Heart left ventricle (tissue), 16 donors: ENCODE results near the gene ARMC8. TPM values are rescaled to one million over a fixed set of nuclear protein-coding genes. Genes with fewer than 3 reads are reported as not detected.

Experiments used
- ATAC-seq, 4 donors: fragments of 200-7000 bp; cut with Tn5 transposase; one replicate each; pipeline ENCODE4 v1.9.1; 2020 to 2022; ENCODE audit warnings: moderate library complexity in 4 of 4, mild to moderate bottlenecking in 3 of 4, moderate number of reproducible peaks in 1 of 4
- DNase-seq, 5 donors: peaks; one replicate each; pipeline ENCODE4 v3.0.0-alpha.2; 2020
- H3K27ac ChIP-seq, 12 donors: fragments of 200-600 bp; sonication (generic) in 4 of 12; one replicate each; pipeline versions ENCODE4 v1.5.0 to v1.8.0; 2016 to 2022; ENCODE audit warnings: mild to moderate bottlenecking in 2 of 12
- H3K27me3 ChIP-seq, 9 donors: fragments of 200-600 bp; sonication (generic) in 2 of 9; one replicate each; pipeline versions ENCODE4 v1.5.1 to v1.8.0; 2016 to 2022; ENCODE audit warnings: mild to moderate bottlenecking in 3 of 9
- H3K36me3 ChIP-seq, 9 donors: fragments of 200-600 bp; sonication (generic) in 2 of 9; one replicate each; pipeline versions ENCODE4 v1.5.0 to v1.8.0; 2018 to 2022; ENCODE audit warnings: mild to moderate bottlenecking in 2 of 9
- H3K4me1 ChIP-seq, 12 donors: fragments of 200-600 bp; sonication (generic) in 4 of 12; one replicate each; pipeline versions ENCODE4 v1.5.0 to v1.8.0; 2016 to 2022; ENCODE audit warnings: mild to moderate bottlenecking in 3 of 12
- H3K4me3 ChIP-seq, 12 donors: fragments of 200-600 bp; sonication (generic) in 4 of 12; one replicate each; pipeline versions ENCODE4 v1.5.0 to v1.8.0; 2017 to 2022; ENCODE audit warnings: mild to moderate bottlenecking in 9 of 12, moderate library complexity in 4 of 12
- H3K9me3 ChIP-seq, 12 donors: fragments of 200-600 bp; sonication (generic) in 4 of 12; one replicate each; pipeline versions ENCODE4 v1.5.0 to v1.8.0; 2016 to 2022; ENCODE audit warnings: mild to moderate bottlenecking in 1 of 12
- POLR2A ChIP-seq, 2 donors: fragments of 450-650 bp; IDR thresholded peaks; one replicate each; pipeline ENCODE4 v1.6.1; 2017; ENCODE audit warnings: antibody characterized with exemption in 2 of 2, mild to moderate bottlenecking in 2 of 2, moderate library complexity in 2 of 2
- WGBS, 4 donors: extraction: QIAGEN DNeasy Blood & Tissue Kit in 2 of 4; methylation state at CpG; one replicate each; pipeline versions ENCODE4 v1.1.5 to v1.1.7; 2013 to 2018; 5-methylcytosine and 5-hydroxymethylcytosine counted together
- intact Hi-C, 10 donors: fragments of 100-400 bp; cut with DNase I; formaldehyde crosslinking; loops; one replicate each; pipeline versions ENCODE4 v1.11.1 to v1.14.2; 2022
- polyA plus RNA-seq, 2 donors: library from polyadenylated mRNA; stranded (reverse); fragments of 200-250 nt; gene quantifications; one replicate each; pipeline ENCODE4 v1.2.3, GENCODE V29; 2013
- total RNA-seq, 9 donors: library from RNA; depleted of rRNA in 2 of 9; stranded (reverse); fragments of >200 nt in 2 of 9; fragmentation: NEBNext Ultra II Directional in 3 of 9; extraction: Animal tissue kit (Norgen Biotek cat#: 25700) in 3 of 9; gene quantifications; one replicate each; pipeline versions ENCODE4 v1.1.0 to v1.2.4, GENCODE V29; 2016 to 2023
- TF ChIP-seq, protein P1 (sequence below), 12 donors: fragments of 200-600 bp; sonication (generic) in 4 of 12; IDR thresholded peaks; one replicate each; pipeline versions ENCODE4 v1.5.0 to v1.8.0; 2018 to 2022; ENCODE audit warnings: antibody characterized with exemption in 12 of 12, mild to moderate bottlenecking in 5 of 12
- donor health status: ischemic (EF 13 %, LVEDD 7.1; RV severe dilation, severe dysfunction).
- donor health status: healthy with polysubstance abuse.
- donor health status: DM: no; HTN: yes; CAD: no.
- donor health status: DM: no; HTN: no; CAD: no.
- donor health status: ischemic (EF 25% LVEDD 6.9; RV normal size, moderate dysfunction).
- donor health status: ischemic (EF 25% LVEDD 5.7; RV mildly dilated, moderate dysfunction).
- donor health status: healthy.
- donor health status: DM: yes; HTN: yes; CAD: no.
- donor health status: ischemic (EF 35%, LVEDD 5.7; RV mildly dilated, moderate dysfunction).
- donor health status: nonischemic (EF 11% LVEDD 7.7; RV severe dilation, severe dysfunction).
- donor health status: DM: yes; HTN: yes; CAD: no.
- donor health status: PGD.
- donor health status: ischemic (EF 29% LVEDD 5.4; RV normal size, mild dysfunction).
- donor health status: nonischemic (EF 23%, LVEDD 6.1; RV moderate dilation, normal function).

ARMC8 gene
- total and polyA plus RNA-seq, 11 donors: 10.1 to 42.9 (median 33.3) TPM

DNA sequence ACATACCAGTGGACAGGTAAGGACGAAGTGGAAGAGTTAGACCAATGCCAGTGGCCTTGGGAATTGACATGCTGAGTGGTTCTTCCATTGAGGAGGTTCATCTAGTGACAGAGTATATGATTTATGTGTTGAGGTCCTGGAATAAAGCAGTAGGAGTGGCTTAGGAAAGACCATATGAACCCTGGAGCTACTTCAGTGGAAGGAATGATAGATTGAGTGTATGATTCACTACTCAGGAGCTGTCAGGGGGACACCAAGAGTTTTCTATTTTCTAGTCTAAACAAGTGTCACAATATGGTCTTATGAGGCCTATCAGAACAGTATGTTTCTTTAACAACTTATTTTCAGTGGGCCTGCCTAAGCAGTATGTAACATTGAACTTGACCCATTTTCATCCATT lies 78.6 kb downstream of the ARMC8 start:
- H3K36me3 ChIP-seq: peaks cover 0 to 86% (median 56%) of the 10 kb centered on the region in 9 donors
- ATAC-seq: no peak

DNA sequence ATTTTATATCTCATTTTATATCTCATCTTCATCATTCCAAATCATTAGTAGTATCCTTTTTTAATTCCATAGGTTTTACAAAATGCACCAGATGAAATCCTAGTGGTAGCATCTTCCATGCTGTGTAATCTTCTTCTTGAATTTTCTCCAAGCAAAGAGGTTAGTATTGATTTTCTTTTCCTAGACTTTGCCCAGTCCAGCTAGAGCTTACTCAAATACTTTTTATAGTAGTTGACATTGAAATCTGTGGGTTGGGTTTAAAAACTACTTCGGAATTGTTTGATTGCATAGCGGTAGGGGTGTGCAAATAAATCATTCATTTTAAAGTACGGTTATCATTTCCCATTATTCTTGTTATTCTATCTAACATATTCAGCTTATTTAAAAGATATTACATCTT lies 80.0 kb downstream of the ARMC8 start:
- Histone ChIP-seq H3K9me3 (no peaks in the 10 kb centered on the region), H3K27ac (no peak overlapping the region), H3K36me3 (peaks cover 0 to 96% (median 69%) of the 10 kb centered on the region in 9 donors), H3K4me3 (no peak overlapping the region), H3K4me1 (no peaks in the 10 kb centered on the region), H3K27me3 (no peaks in the 10 kb centered on the region)
- intact Hi-C loops: loop anchor here in 1 of 10 donors (5.0 kb wide), 1 partner anchor 35 kb away; no protein-coding TSS in a partner anchor
- TF ChIP-seq, protein P1, sequence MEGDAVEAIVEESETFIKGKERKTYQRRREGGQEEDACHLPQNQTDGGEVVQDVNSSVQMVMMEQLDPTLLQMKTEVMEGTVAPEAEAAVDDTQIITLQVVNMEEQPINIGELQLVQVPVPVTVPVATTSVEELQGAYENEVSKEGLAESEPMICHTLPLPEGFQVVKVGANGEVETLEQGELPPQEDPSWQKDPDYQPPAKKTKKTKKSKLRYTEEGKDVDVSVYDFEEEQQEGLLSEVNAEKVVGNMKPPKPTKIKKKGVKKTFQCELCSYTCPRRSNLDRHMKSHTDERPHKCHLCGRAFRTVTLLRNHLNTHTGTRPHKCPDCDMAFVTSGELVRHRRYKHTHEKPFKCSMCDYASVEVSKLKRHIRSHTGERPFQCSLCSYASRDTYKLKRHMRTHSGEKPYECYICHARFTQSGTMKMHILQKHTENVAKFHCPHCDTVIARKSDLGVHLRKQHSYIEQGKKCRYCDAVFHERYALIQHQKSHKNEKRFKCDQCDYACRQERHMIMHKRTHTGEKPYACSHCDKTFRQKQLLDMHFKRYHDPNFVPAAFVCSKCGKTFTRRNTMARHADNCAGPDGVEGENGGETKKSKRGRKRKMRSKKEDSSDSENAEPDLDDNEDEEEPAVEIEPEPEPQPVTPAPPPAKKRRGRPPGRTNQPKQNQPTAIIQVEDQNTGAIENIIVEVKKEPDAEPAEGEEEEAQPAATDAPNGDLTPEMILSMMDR (IDR thresholded peaks at IDR 0.05): no peak
- TF ChIP-seq POLR2A (IDR thresholded peaks at IDR 0.05): no peak
- DNase-seq (no peak), ATAC-seq (no peak)
- WGBS, 4 donors: 96 to 98% (median 97%) methylated on average over 3 of the region's 3 CpGs

More for the DNA sequence above, 78.6 kb downstream of the ARMC8 start:
- no peak for DNase-seq
- Histone ChIP-seq H3K27ac (no peak overlapping the region), H3K4me3 (no peak overlapping the region), H3K27me3 (no peaks in the 10 kb centered on the region), H3K4me1 (no peaks in the 10 kb centered on the region), H3K9me3 (no peaks in the 10 kb centered on the region)
- intact Hi-C loops: loop anchor here in 1 of 10 donors (5.0 kb wide), 1 partner anchor 33 kb away; no protein-coding TSS in a partner anchor
- 91 to 98% (median 96%) methylated on average over 1 of the region's 1 CpG for WGBS, 4 donors
- no peak for TF ChIP-seq POLR2A (IDR thresholded peaks at IDR 0.05)
- TF ChIP-seq, protein P1 (IDR thresholded peaks at IDR 0.05): no peak

DNA sequence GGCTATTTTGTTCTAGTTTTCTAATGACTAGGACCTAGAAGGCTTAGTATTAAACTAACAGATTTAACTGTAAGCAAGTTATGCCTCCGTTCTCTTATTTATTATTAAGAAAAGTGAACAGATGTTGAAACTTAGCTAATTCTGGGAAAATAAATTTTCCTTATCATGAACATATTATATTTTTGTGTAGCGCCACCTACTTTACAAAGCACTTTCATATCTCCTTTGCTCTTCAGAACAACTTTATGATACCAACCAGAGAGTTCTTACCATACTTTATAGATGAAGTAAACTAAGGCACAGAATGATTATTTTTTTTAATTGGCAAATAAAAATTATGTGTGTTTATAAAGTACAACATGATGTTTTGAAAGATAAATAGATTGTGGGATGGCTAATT lies 83.1 kb downstream of the ARMC8 start:
- H3K27ac ChIP-seq: no peak overlapping the region
- no peaks in the 10 kb centered on the region for H3K27me3 ChIP-seq
- ATAC-seq (no peak), DNase-seq (no peak)
- intact Hi-C loops: no loop called here
- H3K36me3 ChIP-seq: peaks cover 2 to 99% (median 83%) of the 10 kb centered on the region in 9 donors
- no peaks in the 10 kb centered on the region for H3K9me3 ChIP-seq
- TF ChIP-seq, protein P1 (IDR thresholded peaks at IDR 0.05): no peak
- no peak for TF ChIP-seq POLR2A (IDR thresholded peaks at IDR 0.05)
- 90 to 96% (median 92%) methylated on average over 2 of the region's 2 CpGs for WGBS, 4 donors
- H3K4me3 ChIP-seq: no peak overlapping the region
- no peaks in the 10 kb centered on the region for H3K4me1 ChIP-seq

DNA sequence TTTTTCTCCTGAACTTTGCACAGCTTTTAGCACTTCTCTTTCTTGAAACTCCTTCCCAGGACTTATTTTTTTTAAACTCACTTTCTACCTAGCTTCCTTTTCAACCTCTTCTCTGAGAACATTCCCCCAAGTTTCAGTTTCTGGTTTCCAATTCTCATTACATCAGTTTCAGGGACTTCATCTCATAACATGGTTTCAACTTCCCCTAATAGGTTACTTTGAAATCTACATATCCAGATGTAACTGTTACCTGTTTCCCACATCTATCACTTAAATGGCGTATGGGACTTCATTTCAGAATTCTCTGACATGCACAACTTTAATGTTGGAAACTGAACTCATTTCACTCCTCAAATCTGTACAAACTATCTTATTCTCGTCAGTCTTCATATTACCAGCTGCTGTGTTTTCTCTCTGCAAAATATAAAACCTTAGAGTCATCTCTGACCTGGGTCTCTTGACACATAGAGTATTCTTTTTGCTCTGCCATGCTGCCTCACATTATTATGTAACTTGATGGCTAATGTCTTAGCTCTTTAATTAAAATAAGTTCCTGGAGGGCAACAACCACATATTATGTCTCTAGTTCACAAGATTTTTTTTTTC lies 84.2 kb downstream of the ARMC8 start:
- ATAC-seq: no peak
- H3K4me3 ChIP-seq: no peak overlapping the region
- H3K36me3 ChIP-seq: peaks cover 2 to 99% (median 83%) of the 10 kb centered on the region in 9 donors
- no peak for TF ChIP-seq POLR2A (IDR thresholded peaks at IDR 0.05)
- TF ChIP-seq, protein P1 (IDR thresholded peaks at IDR 0.05): no peak
- H3K9me3 ChIP-seq: no peaks in the 10 kb centered on the region
- 93 to 98% (median 96%) methylated on average over 2 of the region's 2 CpGs for WGBS, 4 donors
- intact Hi-C loops: no loop called here
- no peak overlapping the region for H3K27ac ChIP-seq
- no peaks in the 10 kb centered on the region for H3K27me3 ChIP-seq
- DNase-seq: no peak
- no peaks in the 10 kb centered on the region for H3K4me1 ChIP-seq
